Mucosa of descending colon (tissue), 3 donors: ENCODE measurements around the gene BCL7C. TPM values are rescaled to one million over a fixed set of nuclear protein-coding genes. Genes with fewer than 3 reads are reported as not detected.

Experiments used
- ATAC-seq: fragments of 200-7000 bp; cut with Tn5 transposase; one replicate; pipeline ENCODE4 v1.9.1; 2020; ENCODE audit warnings: mild to moderate bottlenecking, moderate library complexity
- DNase-seq, 3 donors: peaks; one replicate each; pipeline ENCODE4 v3.0.0-alpha.2; 2020
- H3K36me3 ChIP-seq: fragments of 200-600 bp; one replicate; pipeline ENCODE4 v1.8.0; 2021; ENCODE audit warnings: low read depth, mild to moderate bottlenecking
- H3K4me1 ChIP-seq: fragments of 200-600 bp; one replicate; pipeline ENCODE4 v1.8.0; 2021; ENCODE audit warnings: low read depth, mild to moderate bottlenecking
- H3K4me3 ChIP-seq: fragments of 200-600 bp; one replicate; pipeline ENCODE4 v1.8.0; 2021; ENCODE audit warnings: mild to moderate bottlenecking
- H3K9me3 ChIP-seq: fragments of 200-600 bp; one replicate; pipeline ENCODE4 v1.8.0; 2021; ENCODE audit warnings: mild to moderate bottlenecking
- intact Hi-C, 2 donors: fragments of 100-400 bp; cut with DNase I in 1 of 2; cut with micrococcal nuclease in 1 of 2; formaldehyde crosslinking; loops; one replicate each; pipeline versions ENCODE4 v1.11.0 to v1.11.1; 2022; cut with DNase I, micrococcal nuclease
- total RNA-seq, 3 donors: library from RNA; stranded (reverse); fragmentation: NEBNext Ultra II Directional in 2 of 3; extraction: Animal tissue kit (Norgen Biotek cat#: 25700) in 2 of 3; gene quantifications; one replicate each; pipeline versions ENCODE4 v1.2.1 to v1.2.4, GENCODE V29; 2021 to 2023
- TF ChIP-seq, protein P1 (sequence below): fragments of 200-600 bp; IDR thresholded peaks from one replicate; pipeline ENCODE4 v1.8.0; 2022; ENCODE audit warnings: antibody characterized with exemption, mild to moderate bottlenecking
- donor health status: DM: no; HTN: no; CAD: no; lungs with moderate emphysema.
- donor health status: DM: no; HTN: no; CAD: no.
- donor health status: DM: no; HTN: yes; CAD: no.

BCL7C gene
- total RNA-seq, 3 donors from 2014 or later, result 20.8 to 30.6 (median 25.3) TPM

DNA sequence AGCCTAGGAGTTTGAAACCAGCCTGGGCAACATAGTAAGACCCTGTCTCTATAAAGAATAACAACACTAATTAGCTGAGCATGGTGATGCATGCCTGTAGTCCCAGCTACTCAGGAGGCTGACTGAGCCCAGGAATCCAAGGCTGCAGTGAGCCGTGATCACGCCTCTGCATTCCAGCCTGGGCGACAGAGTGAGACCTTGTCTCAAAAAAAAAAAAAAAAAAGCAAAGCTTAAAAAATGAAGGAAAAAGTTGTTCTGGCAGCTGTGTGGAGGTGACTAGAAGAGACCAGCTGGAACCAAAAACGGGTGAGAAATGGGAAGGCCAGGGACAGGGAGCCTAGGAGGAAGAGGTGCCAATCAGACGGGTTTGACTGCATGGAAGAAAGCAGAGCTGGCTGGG, 4.2 kb downstream of the BCL7C start:
- H3K36me3 ChIP-seq, result no peaks in the 10 kb centered on the region
- ATAC-seq (no peak), DNase-seq (no peak)
- H3K9me3 ChIP-seq, result no peaks in the 10 kb centered on the region
- intact Hi-C loops, result no loop called here
- H3K4me1 ChIP-seq, result peaks cover 12% of the 10 kb centered on the region
- H3K4me3 ChIP-seq, result no peak overlapping the region
- TF ChIP-seq, protein P1, sequence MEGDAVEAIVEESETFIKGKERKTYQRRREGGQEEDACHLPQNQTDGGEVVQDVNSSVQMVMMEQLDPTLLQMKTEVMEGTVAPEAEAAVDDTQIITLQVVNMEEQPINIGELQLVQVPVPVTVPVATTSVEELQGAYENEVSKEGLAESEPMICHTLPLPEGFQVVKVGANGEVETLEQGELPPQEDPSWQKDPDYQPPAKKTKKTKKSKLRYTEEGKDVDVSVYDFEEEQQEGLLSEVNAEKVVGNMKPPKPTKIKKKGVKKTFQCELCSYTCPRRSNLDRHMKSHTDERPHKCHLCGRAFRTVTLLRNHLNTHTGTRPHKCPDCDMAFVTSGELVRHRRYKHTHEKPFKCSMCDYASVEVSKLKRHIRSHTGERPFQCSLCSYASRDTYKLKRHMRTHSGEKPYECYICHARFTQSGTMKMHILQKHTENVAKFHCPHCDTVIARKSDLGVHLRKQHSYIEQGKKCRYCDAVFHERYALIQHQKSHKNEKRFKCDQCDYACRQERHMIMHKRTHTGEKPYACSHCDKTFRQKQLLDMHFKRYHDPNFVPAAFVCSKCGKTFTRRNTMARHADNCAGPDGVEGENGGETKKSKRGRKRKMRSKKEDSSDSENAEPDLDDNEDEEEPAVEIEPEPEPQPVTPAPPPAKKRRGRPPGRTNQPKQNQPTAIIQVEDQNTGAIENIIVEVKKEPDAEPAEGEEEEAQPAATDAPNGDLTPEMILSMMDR, result no peak

DNA sequence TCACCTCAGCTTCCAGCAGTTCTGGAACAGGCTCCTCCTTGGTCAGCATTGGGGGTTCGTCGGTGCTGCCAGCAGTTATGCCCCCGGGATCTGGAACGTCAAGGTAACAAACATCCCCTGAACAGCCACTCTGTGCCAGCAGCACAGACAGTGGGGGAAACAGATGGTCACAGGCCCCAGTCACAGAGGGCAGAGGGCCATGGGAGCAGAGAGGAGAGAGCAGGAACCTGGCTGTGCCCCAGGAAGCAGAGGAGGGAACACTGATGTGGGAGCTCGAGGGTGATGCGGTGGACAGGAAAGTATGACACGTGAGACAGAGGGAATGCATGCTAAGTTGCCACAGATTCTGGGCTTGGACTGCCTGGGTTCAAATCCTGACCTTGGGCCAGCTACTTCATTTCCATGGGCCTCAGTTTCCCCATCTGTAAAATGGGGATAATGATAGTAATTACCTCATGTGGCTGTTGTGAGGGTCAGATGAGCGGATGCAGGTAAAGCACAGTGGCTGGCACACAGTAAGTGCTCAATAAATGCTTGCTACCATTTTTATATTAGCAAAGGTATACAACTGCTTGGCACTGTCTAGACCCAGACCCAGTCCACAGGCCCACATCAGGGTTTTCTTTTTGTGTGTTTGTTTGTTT, 4.9 kb downstream of the BCL7C start:
- DNase-seq, result no peak
- peaks cover 12% of the 10 kb centered on the region for H3K4me1 ChIP-seq
- H3K9me3 ChIP-seq, result no peaks in the 10 kb centered on the region
- H3K36me3 ChIP-seq, result no peaks in the 10 kb centered on the region
- TF ChIP-seq, protein P1, result no peak
- no peak overlapping the region for H3K4me3 ChIP-seq
- no peak for ATAC-seq
- intact Hi-C loops, result no loop called here

DNA sequence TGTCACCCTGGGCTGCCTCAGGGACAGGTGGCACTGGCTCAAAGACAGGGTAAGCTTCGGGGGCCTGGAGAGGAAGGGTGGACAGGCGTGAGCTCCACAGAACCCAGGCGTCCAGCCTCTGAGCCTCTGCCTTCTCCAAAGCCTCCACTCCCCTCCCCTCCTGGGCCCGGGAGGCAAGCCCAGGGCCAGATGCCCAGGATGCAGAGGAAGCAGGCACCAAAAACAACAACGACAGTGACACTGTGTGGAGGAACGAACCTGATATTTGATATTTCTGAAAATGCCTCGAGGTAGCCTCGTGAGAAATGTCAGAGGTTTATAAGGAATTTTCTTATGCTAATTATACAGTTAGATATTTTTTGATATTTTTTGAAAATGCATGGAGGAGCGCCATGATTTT, 6.0 kb downstream of the BCL7C start:
- no peaks in the 10 kb centered on the region for H3K9me3 ChIP-seq
- ATAC-seq (no peak), DNase-seq (no peak)
- H3K36me3 ChIP-seq, result no peaks in the 10 kb centered on the region
- no peak overlapping the region for H3K4me3 ChIP-seq
- peaks cover 6% of the 10 kb centered on the region for H3K4me1 ChIP-seq
- TF ChIP-seq, protein P1, result no peak
- intact Hi-C loops, result no loop called here

DNA sequence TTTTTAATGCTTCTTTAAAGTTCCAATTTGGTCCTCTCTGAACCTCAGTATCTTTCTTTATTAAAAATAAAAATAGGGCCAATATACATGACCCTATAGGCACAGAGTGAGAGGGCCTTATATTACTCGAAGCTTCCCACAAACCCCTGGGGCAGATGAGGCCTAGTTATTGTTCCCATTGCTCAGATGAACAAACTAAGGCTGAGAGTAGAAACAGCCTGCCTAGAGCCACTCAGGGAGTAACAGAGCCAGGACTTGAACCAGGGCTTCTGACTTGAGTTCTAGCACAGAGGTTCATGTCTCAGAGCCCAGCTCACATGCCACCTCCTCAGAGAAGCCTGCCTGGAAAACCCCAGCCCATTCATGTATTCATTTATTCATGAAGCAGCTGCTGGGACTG, 7.7 kb downstream of the BCL7C start:
- ATAC-seq (no peak), DNase-seq (no peak)
- Histone ChIP-seq H3K4me1 (peaks cover 2% of the 10 kb centered on the region), H3K9me3 (no peaks in the 10 kb centered on the region), H3K36me3 (no peaks in the 10 kb centered on the region), H3K4me3 (no peak overlapping the region)
- TF ChIP-seq, protein P1, result no peak
- intact Hi-C loops, result no loop called here

DNA sequence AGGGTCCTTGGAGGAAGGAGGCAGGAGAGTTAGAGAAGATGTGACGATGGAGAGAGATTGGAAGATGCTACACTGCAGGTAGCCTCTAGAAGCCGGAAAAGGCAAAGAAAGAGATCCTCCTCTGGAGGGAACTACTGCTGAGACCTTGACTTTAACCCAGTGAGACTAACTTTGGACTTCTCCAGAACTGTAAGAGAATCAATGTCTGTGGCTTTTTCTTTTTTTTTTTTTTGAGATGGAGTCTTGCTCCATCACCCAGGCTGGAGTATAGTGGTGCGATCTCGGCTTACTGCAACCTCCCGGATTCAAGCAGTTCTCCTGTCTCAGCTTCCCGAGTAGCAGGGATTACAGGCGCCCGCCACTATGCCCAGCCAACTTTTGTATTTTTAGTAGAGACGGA, 8.7 kb downstream of the BCL7C start:
- peaks cover 4% of the 10 kb centered on the region for H3K4me1 ChIP-seq
- DNase-seq (no peak), ATAC-seq (no peak)
- no peaks in the 10 kb centered on the region for H3K9me3 ChIP-seq
- intact Hi-C loops, result no loop called here
- H3K4me3 ChIP-seq, result no peak overlapping the region
- no peaks in the 10 kb centered on the region for H3K36me3 ChIP-seq
- TF ChIP-seq, protein P1, result no peak

DNA sequence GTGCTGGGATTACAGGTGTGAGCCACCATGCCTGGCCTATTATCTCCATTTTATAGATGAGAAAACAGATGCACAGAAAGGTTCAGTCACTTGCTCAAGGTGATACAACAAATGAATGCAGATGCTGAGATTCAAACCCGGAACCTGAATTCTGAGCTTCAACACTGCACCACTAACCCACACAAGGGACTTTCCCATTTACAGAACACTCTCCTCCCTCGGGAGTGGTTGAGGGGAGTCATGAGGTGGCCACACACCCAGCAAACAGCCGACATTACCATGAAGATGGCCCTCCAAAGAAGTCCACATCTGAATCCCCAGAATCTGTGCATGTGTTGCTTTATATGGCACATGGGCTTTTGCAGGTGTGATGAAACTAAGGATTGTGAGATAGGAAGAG, 9.1 kb downstream of the BCL7C start:
- H3K4me1 ChIP-seq, result peaks cover 4% of the 10 kb centered on the region
- H3K4me3 ChIP-seq, result no peak overlapping the region
- TF ChIP-seq, protein P1, result no peak
- ATAC-seq (no peak), DNase-seq (no peak)
- no peaks in the 10 kb centered on the region for H3K9me3 ChIP-seq
- intact Hi-C loops, result no loop called here
- H3K36me3 ChIP-seq, result no peaks in the 10 kb centered on the region
